Prostate gland (tissue), 2 donors: ENCODE measurements around the gene ULBP1. TPM values are rescaled to one million over a fixed set of nuclear protein-coding genes. Genes with fewer than 3 reads are reported as not detected.

Source experiments
- DNase-seq: peaks from one replicate; pipeline ENCODE4 v3.0.0-alpha.2; 2019; ENCODE audit warnings: low spot score
- H3K27ac ChIP-seq, 2 donors: fragments of 200-600 bp; sonication (generic); 2 replicates each; pipeline ENCODE4 v1.5.1; 2017 to 2019
- H3K27me3 ChIP-seq: fragments of 200-600 bp; sonication (generic); replicated peaks from 2 replicates; pipeline ENCODE4 v1.5.1; 2019; ENCODE audit not compliant: insufficient read depth
- H3K36me3 ChIP-seq, 2 donors: fragments of 200-600 bp; sonication (generic); 1 replicate in 1 of 2; 2 replicates in 1 of 2; pipeline versions ENCODE4 v1.5.1 to v1.8.1; 2017 to 2019
- H3K4me1 ChIP-seq: fragments of 200-600 bp; sonication (generic); replicated peaks from 2 replicates; pipeline ENCODE4 v1.5.1; 2019
- H3K4me3 ChIP-seq, 2 donors: fragments of 200-600 bp; sonication (generic); 2 replicates each; pipeline ENCODE4 v1.5.1; 2017 to 2019
- H3K9me3 ChIP-seq: fragments of 200-600 bp; sonication (generic); 2 replicates; pipeline ENCODE4 v1.5.1; 2017
- POLR2A ChIP-seq: fragments of 450-650 bp; IDR thresholded peaks from one replicate; pipeline ENCODE4 v1.6.1; 2016; ENCODE audit warnings: antibody characterized with exemption, mild to moderate bottlenecking
- POLR2AphosphoS5 ChIP-seq: sonication (generic); formaldehyde crosslinking; IDR thresholded peaks from one replicate; pipeline ENCODE4 v1.6.1; 2017; ENCODE audit warnings: antibody characterized with exemption
- WGBS: methylation state at CpG from one replicate; pipeline ENCODE4 v1.1.5; 2018; 5-methylcytosine and 5-hydroxymethylcytosine counted together
- intact Hi-C: fragments of 100-400 bp; cut with DNase I; formaldehyde crosslinking; loops from one replicate; pipeline ENCODE4 v1.14.2; 2022
- total RNA-seq, 2 donors: library from RNA; depleted of rRNA; stranded (reverse); fragments of >200 nt; gene quantifications; one replicate each; pipeline ENCODE4 v1.1.0, GENCODE V29; 2016
- TF ChIP-seq, protein P1 (sequence below), 4 experiments: fragments of 200-600 bp in 2 of 4; fragments of 450-650 bp in 2 of 4; sonication (generic) in 2 of 4; IDR thresholded peaks; 1 replicate in 3 of 4; 2 replicates in 1 of 4; pipeline ENCODE4 v1.5.1; 2016 to 2019; ENCODE audit warnings: antibody characterized with exemption in 4 of 4, mild to moderate bottlenecking in 2 of 4, moderate library complexity in 2 of 4

ULBP1 gene
- total RNA-seq, 2 donors from 2014 or later, result 2.8 TPM; not detected in 1

DNA sequence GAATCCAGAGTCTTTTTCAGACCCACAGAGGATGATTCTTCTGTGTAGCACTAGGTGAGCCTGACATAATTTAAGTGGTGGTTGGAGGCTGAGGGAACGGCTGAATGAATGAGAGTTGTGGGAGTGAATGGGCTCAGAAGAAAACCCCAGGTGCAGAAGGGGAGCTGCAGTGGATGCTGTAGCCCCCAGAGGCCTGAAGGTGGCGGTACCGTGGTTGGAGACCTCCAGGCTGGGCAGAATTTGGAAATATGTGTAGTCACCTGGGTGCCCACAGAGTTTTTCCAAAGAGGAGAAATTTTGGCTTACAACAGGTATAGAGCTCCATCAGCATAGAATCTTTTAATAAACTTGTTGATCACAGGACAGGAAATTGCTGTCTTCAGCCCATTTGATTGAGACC is 34.3 kb upstream of the ULBP1 start:
- Histone ChIP-seq H3K4me1 (no peaks in the 10 kb centered on the region), H3K27ac (no peak overlapping the region), H3K36me3 (no peaks in the 10 kb centered on the region), H3K27me3 (no peaks in the 10 kb centered on the region), H3K4me3 (no peak overlapping the region), H3K9me3 (no peaks in the 10 kb centered on the region)
- no peak for TF ChIP-seq POLR2A
- TF ChIP-seq, protein P1, sequence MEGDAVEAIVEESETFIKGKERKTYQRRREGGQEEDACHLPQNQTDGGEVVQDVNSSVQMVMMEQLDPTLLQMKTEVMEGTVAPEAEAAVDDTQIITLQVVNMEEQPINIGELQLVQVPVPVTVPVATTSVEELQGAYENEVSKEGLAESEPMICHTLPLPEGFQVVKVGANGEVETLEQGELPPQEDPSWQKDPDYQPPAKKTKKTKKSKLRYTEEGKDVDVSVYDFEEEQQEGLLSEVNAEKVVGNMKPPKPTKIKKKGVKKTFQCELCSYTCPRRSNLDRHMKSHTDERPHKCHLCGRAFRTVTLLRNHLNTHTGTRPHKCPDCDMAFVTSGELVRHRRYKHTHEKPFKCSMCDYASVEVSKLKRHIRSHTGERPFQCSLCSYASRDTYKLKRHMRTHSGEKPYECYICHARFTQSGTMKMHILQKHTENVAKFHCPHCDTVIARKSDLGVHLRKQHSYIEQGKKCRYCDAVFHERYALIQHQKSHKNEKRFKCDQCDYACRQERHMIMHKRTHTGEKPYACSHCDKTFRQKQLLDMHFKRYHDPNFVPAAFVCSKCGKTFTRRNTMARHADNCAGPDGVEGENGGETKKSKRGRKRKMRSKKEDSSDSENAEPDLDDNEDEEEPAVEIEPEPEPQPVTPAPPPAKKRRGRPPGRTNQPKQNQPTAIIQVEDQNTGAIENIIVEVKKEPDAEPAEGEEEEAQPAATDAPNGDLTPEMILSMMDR (IDR thresholded peaks at IDR 0.05), result no peak
- TF ChIP-seq POLR2AphosphoS5, result no peak
- no peak for DNase-seq
- intact Hi-C loops, result loop anchor here (10.0 kb wide), 2 partner anchors 205 to 365 kb away; partner anchors contain the start of gene GINM1
- 13% methylated on average over 3 of the region's 3 CpGs for WGBS

DNA sequence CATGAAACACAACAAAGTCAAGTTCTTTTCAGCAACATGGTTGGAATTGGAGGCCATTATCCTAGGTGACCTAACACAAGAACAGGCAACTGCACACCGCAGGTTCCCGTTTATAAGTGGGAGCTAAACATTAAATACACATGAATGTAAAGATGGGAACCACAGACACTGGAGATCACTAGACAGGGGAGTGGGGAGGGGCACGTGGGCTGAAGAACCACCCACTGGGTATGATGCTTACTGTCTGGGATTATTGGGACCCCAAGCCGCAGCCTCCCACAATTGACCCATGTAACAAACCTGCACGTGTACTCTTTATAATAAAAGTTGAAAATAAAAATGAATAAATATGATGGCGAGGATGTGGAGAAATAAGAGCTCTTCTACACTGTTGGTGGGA is 32.2 kb upstream of the ULBP1 start:
- TF ChIP-seq, protein P1 (IDR thresholded peaks at IDR 0.05), result no peak
- TF ChIP-seq POLR2AphosphoS5 (no peak), POLR2A (no peak)
- Histone ChIP-seq H3K27me3 (peaks cover under 1% of the 10 kb centered on the region), H3K36me3 (no peaks in the 10 kb centered on the region), H3K4me1 (no peaks in the 10 kb centered on the region), H3K4me3 (no peak overlapping the region), H3K9me3 (no peaks in the 10 kb centered on the region), H3K27ac (no peak overlapping the region)
- WGBS, result 68% methylated on average over 6 of the region's 6 CpGs
- no peak for DNase-seq
- intact Hi-C loops, result no loop called here

DNA sequence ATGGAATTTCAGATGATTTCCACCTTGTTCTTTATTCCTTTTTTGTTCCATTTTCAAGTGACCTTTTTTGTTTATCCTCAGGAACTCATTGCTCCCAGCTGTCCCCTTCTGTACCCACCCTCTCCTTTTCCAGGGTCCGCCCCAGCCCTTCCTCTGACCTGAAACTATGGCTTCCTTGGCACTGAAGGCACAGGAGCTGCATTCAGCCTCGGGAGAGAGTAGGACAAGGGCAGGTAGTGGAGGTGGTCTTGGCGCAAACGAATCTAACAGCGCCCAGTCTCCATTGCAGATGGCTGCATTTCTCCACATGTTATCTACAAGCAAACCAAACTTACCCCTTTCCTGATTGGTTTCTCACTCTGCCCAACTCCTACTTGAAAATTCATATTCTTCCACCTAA is 30.7 kb upstream of the ULBP1 start:
- TF ChIP-seq POLR2AphosphoS5 (no peak), POLR2A (no peak)
- TF ChIP-seq, protein P1 (IDR thresholded peaks at IDR 0.05), result no peak
- intact Hi-C loops, result no loop called here
- no peaks in the 10 kb centered on the region for H3K4me1 ChIP-seq
- DNase-seq, result no peak
- H3K27ac ChIP-seq, result no peak overlapping the region
- no peaks in the 10 kb centered on the region for H3K9me3 ChIP-seq
- H3K36me3 ChIP-seq, result no peaks in the 10 kb centered on the region
- 33% methylated on average over 5 of the region's 5 CpGs for WGBS
- no peak overlapping the region for H3K4me3 ChIP-seq
- peaks cover 8% of the 10 kb centered on the region for H3K27me3 ChIP-seq

DNA sequence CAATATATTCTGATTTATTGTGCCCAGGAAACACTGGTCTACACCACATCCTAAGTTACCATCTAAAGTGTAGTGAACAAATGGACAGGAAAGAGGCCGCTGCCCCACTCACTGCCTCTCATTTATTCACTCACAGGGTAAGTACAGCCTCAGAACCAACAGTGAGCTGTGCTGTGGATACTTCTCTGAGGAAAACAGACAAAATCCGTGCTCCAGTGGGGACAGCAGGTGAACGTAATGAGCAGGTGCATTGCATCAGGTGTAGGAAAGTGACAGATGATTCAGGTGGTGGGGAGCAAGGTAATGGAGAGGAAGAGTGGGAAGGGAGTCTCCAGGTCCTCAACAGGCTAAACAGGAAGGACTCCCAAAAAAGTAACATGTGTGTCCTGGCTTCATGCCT is 30.3 kb upstream of the ULBP1 start:
- WGBS, result 47% methylated on average over 3 of the region's 3 CpGs
- no peak overlapping the region for H3K4me3 ChIP-seq
- no peaks in the 10 kb centered on the region for H3K36me3 ChIP-seq
- intact Hi-C loops, result no loop called here
- no peaks in the 10 kb centered on the region for H3K9me3 ChIP-seq
- H3K4me1 ChIP-seq, result peaks cover under 1% of the 10 kb centered on the region
- DNase-seq, result no peak
- TF ChIP-seq, protein P1 (IDR thresholded peaks at IDR 0.05), result no peak
- TF ChIP-seq POLR2A (no peak), POLR2AphosphoS5 (no peak)
- no peak overlapping the region for H3K27ac ChIP-seq
- H3K27me3 ChIP-seq, result peaks cover 12% of the 10 kb centered on the region
